GM18909 (cell line): ENCODE measurements around the gene AASS.

Source experiments
- ATAC-seq: cut with Tn5 transposase; IDR thresholded peaks from one replicate; pipeline ENCODE4 v1.9.1; 2021; ENCODE audit warnings: mild to moderate bottlenecking; ENCODE audit not compliant: unreplicated experiment, poor library complexity

Gene AASS

GRCh38 chr7:122055073-122055472, 89.0 kb downstream of the AASS start:
- no peak for ATAC-seq

GRCh38 chr7:122054393-122054792, 89.7 kb downstream of the AASS start:
- no peak for ATAC-seq

- no peak for ATAC-seq
Observed at GRCh38 chr7:122046402-122046801, 97.6 kb downstream of the AASS start.

- ATAC-seq, result no peak
Observed at GRCh38 chr7:122040147-122040546, 103.9 kb downstream of the AASS start.

GRCh38 chr7:122038904-122039303, 105.1 kb downstream of the AASS start:
- no peak for ATAC-seq

GRCh38 chr7:122038134-122038533, 105.9 kb downstream of the AASS start:
- no peak for ATAC-seq

GRCh38 chr7:122035876-122036275, 108.2 kb downstream of the AASS start:
- no peak for ATAC-seq

- no peak for ATAC-seq
Observed at GRCh38 chr7:122033641-122034040, 110.4 kb downstream of the AASS start.

GRCh38 chr7:122027058-122027457, 117.0 kb downstream of the AASS start:
- no peak for ATAC-seq
